Measurements from ENCODE around the gene TRIM66. TPM values are rescaled to one million over a fixed set of nuclear protein-coding genes. Genes with fewer than 3 reads are reported as not detected.

The TRIM66 gene
- total and polyA plus RNA-seq, 9 of the 15 experiments (the other 6 are each of a cell fraction or from before 2014, with no cell fraction given) = 1.1 to 7.3 (median 4.9) TPM

DNA sequence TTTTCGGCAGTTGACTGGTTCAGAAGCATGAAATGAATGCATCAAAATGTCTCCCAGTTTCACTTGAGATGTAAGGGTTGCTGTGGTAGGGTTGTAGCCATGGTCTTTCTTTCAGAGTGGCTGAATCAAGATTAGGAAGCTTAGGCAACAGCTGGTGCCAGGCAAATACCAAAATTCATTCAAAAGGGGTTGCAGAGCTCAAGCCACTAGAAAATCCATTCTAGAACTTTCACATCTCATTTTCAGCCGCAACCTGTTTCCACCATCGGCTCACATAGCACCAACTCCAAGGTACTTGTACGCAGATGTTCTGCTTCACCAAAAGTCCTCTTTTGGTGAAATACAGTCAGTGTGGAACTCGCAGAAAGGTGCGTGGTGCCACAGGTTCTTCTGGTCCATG lies 48.0 kb downstream of the TRIM66 start:
- BruUV-seq (replicated peaks) = no TSS peak
- no peak overlapping the region for H2AFZ ChIP-seq (ENCODE audit: low read depth, low read length)
- no peak for FAIRE-seq
- H3K4me1 ChIP-seq (replicated peaks in 1 of 2; ENCODE audit: control insufficient read depth in 2 of 2, insufficient read depth in 2 of 2, low read length in 2 of 2) = peaks cover 0 to 2% of the 10 kb centered on the region in 2 experiments; a peak in 2 of 5 replicates
- in situ Hi-C loops (cut with MboI) = no loop called here
- no peaks in the 10 kb centered on the region for H3K9me1 ChIP-seq (ENCODE audit: control insufficient read depth, insufficient read depth, low read length)
- intact Hi-C loops (cut with micrococcal nuclease) = no loop called here
- H3K4me3 ChIP-seq = no peak overlapping the region
- H3K9me3 ChIP-seq (replicated peaks; ENCODE audit: control insufficient read depth, insufficient read depth, low read depth, low read length) = no peaks in the 10 kb centered on the region
- no peak for ATAC-seq
- 80% methylated on average over 6 of the region's 6 CpGs for WGBS (ENCODE audit: insufficient coverage, low coverage, missing lambda C conversion rate)
- no peak for DNase-seq (ENCODE audit: extremely low read depth in 1 of 4, low spot score in 3 of 4)
- H3K27ac ChIP-seq (ENCODE audit: extremely low read depth, low read depth, low read length) = no peak overlapping the region
- H3K9ac ChIP-seq (ENCODE audit: insufficient read depth in 1 of 2, low read depth in 2 of 2, low read length in 2 of 2) = no peak overlapping the region
- no peaks in the 10 kb centered on the region for H3K27me3 ChIP-seq (ENCODE audit: control insufficient read depth in 2 of 2, insufficient read depth in 2 of 2, low read length in 2 of 2)
- no peak overlapping the region for H3K4me2 ChIP-seq (ENCODE audit: insufficient read depth, low read length)
- 0 out of 2 replicates have a peak, but pooled peaks cover 4% of the 10 kb centered on the region for H4K20me1 ChIP-seq (replicated peaks; ENCODE audit: control insufficient read depth, insufficient read depth, low read length)
- H3K36me3 ChIP-seq (ENCODE audit: control insufficient read depth, insufficient read depth, low read length) = peaks cover 11% of the 10 kb centered on the region
- no peaks in the 10 kb centered on the region for H3K79me2 ChIP-seq (ENCODE audit: control insufficient read depth, insufficient read depth, low read length)
- ChIA-PET POLR2A (no interaction called here), CTCF (ENCODE audit: low intra/inter-chr PET ratio) (no interaction called here)
- TF ChIP-seq ZBTB7A (IDR thresholded peaks at IDR 0.05; ENCODE audit: borderline replicate concordance, control insufficient read depth, low read depth, low read length) (no peak), FOS (IDR thresholded peaks at IDR 0.05; ENCODE audit: extremely low read depth, insufficient read length) (no peak), EWSR1 (IDR thresholded peaks at IDR 0.05; ENCODE audit: borderline replicate concordance, low read depth, partially characterized antibody) (no peak), CHD1 (IDR thresholded peaks at IDR 0.05; ENCODE audit: low read length) (no peak), ZNF699 (CRISPR knock-in tag; IDR thresholded peaks at IDR 0.05; ENCODE audit: insufficient replicate concordance) (no peak), E2F3 (CRISPR knock-in tag; IDR thresholded peaks at IDR 0.05) (no peak), ZKSCAN1 (IDR thresholded peaks at IDR 0.05; ENCODE audit: low read depth, low read length) (no peak), GTF2E2 (tag; IDR thresholded peaks at IDR 0.05) (no peak), TEAD2 (tag; IDR thresholded peaks at IDR 0.05) (no peak), CEBPB (tag; IDR thresholded peaks at IDR 0.05) (no peak)
- TF ChIP-seq, protein P1, sequence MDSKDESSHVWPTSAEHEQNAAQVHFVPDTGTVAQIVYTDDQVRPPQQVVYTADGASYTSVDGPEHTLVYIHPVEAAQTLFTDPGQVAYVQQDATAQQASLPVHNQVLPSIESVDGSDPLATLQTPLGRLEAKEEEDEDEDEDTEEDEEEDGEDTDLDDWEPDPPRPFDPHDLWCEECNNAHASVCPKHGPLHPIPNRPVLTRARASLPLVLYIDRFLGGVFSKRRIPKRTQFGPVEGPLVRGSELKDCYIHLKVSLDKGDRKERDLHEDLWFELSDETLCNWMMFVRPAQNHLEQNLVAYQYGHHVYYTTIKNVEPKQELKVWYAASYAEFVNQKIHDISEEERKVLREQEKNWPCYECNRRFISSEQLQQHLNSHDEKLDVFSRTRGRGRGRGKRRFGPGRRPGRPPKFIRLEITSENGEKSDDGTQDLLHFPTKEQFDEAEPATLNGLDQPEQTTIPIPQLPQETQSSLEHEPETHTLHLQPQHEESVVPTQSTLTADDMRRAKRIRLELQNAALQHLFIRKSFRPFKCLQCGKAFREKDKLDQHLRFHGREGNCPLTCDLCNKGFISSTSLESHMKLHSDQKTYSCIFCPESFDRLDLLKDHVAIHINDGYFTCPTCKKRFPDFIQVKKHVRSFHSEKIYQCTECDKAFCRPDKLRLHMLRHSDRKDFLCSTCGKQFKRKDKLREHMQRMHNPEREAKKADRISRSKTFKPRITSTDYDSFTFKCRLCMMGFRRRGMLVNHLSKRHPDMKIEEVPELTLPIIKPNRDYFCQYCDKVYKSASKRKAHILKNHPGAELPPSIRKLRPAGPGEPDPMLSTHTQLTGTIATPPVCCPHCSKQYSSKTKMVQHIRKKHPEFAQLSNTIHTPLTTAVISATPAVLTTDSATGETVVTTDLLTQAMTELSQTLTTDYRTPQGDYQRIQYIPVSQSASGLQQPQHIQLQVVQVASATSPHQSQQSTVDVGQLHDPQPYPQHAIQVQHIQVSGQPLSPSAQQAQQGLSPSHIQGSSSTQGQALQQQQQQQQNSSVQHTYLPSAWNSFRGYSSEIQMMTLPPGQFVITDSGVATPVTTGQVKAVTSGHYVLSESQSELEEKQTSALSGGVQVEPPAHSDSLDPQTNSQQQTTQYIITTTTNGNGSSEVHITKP (IDR thresholded peaks at IDR 0.05; ENCODE audit: partially characterized antibody) = no peak
- TF ChIP-seq, protein P2, sequence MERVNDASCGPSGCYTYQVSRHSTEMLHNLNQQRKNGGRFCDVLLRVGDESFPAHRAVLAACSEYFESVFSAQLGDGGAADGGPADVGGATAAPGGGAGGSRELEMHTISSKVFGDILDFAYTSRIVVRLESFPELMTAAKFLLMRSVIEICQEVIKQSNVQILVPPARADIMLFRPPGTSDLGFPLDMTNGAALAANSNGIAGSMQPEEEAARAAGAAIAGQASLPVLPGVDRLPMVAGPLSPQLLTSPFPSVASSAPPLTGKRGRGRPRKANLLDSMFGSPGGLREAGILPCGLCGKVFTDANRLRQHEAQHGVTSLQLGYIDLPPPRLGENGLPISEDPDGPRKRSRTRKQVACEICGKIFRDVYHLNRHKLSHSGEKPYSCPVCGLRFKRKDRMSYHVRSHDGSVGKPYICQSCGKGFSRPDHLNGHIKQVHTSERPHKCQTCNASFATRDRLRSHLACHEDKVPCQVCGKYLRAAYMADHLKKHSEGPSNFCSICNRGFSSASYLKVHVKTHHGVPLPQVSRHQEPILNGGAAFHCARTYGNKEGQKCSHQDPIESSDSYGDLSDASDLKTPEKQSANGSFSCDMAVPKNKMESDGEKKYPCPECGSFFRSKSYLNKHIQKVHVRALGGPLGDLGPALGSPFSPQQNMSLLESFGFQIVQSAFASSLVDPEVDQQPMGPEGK (CRISPR knock-in tag; IDR thresholded peaks at IDR 0.05; ENCODE audit: borderline replicate concordance) = no peak
- TF ChIP-seq, protein P3, sequence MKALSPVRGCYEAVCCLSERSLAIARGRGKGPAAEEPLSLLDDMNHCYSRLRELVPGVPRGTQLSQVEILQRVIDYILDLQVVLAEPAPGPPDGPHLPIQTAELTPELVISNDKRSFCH (CRISPR knock-in tag; IDR thresholded peaks at IDR 0.05) = no peak
- TF ChIP-seq, protein P3 (tag; IDR thresholded peaks at IDR 0.05) = no peak
- TF ChIP-seq, protein P4, sequence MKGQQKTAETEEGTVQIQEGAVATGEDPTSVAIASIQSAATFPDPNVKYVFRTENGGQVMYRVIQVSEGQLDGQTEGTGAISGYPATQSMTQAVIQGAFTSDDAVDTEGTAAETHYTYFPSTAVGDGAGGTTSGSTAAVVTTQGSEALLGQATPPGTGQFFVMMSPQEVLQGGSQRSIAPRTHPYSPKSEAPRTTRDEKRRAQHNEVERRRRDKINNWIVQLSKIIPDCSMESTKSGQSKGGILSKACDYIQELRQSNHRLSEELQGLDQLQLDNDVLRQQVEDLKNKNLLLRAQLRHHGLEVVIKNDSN (CRISPR knock-in tag; IDR thresholded peaks at IDR 0.05) = no peak

Measured in K562 (cell line).